ENCODE measurements around the gene MAST4.

DNA sequence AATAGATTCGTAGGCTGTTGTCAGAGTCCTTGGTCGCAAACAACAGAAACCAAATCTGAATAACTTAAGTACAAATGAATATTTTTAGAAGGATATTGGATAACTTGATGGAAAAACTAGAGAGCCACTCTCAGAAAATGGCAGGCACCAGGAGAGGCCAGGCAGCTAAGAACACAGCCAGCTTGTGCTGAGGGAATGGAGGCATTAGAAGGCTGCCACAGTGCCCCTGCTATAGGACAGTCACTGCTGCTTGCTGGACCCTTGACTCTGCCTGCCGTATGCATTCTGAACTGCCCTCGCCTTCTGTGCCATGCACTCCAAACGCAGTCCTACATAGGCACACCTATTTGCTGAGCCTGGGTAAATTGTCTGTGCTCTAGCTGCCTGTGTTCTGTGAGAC is 78.6 kb downstream of the MAST4 start:
- TF ChIP-seq ZFP36 (IDR thresholded peaks at IDR 0.05; ENCODE audit: borderline replicate concordance, partially characterized antibody) (no peak), RFX5 (IDR thresholded peaks at IDR 0.05) (no peak), HOXB13 (CRISPR knock-in tag; IDR thresholded peaks at IDR 0.05; ENCODE audit: low read depth) (no peak), CHD4 (IDR thresholded peaks at IDR 0.05; ENCODE audit: borderline replicate concordance) (no peak), SMC3 (IDR thresholded peaks at IDR 0.05) (no peak), RNF2 (IDR thresholded peaks at IDR 0.05; ENCODE audit: borderline replicate concordance, low read depth) (no peak), JUNB (IDR thresholded peaks at IDR 0.05) (no peak), NR3C1 (IDR thresholded peaks at IDR 0.05) (no peak), FOSB (CRISPR knock-in tag; IDR thresholded peaks at IDR 0.05) (no peak)
- TF ChIP-seq, protein P1, sequence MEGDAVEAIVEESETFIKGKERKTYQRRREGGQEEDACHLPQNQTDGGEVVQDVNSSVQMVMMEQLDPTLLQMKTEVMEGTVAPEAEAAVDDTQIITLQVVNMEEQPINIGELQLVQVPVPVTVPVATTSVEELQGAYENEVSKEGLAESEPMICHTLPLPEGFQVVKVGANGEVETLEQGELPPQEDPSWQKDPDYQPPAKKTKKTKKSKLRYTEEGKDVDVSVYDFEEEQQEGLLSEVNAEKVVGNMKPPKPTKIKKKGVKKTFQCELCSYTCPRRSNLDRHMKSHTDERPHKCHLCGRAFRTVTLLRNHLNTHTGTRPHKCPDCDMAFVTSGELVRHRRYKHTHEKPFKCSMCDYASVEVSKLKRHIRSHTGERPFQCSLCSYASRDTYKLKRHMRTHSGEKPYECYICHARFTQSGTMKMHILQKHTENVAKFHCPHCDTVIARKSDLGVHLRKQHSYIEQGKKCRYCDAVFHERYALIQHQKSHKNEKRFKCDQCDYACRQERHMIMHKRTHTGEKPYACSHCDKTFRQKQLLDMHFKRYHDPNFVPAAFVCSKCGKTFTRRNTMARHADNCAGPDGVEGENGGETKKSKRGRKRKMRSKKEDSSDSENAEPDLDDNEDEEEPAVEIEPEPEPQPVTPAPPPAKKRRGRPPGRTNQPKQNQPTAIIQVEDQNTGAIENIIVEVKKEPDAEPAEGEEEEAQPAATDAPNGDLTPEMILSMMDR (IDR thresholded peaks at IDR 0.05): no peak
- TF ChIP-seq, protein P2, sequence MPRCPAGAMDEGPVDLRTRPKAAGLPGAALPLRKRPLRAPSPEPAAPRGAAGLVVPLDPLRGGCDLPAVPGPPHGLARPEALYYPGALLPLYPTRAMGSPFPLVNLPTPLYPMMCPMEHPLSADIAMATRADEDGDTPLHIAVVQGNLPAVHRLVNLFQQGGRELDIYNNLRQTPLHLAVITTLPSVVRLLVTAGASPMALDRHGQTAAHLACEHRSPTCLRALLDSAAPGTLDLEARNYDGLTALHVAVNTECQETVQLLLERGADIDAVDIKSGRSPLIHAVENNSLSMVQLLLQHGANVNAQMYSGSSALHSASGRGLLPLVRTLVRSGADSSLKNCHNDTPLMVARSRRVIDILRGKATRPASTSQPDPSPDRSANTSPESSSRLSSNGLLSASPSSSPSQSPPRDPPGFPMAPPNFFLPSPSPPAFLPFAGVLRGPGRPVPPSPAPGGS (IDR thresholded peaks at IDR 0.05): no peak
- TF ChIP-seq, protein P3, sequence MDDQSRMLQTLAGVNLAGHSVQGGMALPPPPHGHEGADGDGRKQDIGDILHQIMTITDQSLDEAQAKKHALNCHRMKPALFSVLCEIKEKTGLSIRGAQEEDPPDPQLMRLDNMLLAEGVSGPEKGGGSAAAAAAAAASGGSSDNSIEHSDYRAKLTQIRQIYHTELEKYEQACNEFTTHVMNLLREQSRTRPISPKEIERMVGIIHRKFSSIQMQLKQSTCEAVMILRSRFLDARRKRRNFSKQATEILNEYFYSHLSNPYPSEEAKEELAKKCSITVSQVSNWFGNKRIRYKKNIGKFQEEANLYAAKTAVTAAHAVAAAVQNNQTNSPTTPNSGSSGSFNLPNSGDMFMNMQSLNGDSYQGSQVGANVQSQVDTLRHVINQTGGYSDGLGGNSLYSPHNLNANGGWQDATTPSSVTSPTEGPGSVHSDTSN (IDR thresholded peaks at IDR 0.05): no peak
- TF ChIP-seq, protein P4, sequence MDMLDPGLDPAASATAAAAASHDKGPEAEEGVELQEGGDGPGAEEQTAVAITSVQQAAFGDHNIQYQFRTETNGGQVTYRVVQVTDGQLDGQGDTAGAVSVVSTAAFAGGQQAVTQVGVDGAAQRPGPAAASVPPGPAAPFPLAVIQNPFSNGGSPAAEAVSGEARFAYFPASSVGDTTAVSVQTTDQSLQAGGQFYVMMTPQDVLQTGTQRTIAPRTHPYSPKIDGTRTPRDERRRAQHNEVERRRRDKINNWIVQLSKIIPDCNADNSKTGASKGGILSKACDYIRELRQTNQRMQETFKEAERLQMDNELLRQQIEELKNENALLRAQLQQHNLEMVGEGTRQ (IDR thresholded peaks at IDR 0.05): no peak

All from A549 (cell line).